ENCODE data around the gene TBC1D2.

Gene TBC1D2

GRCh38 chr9:98150164-98150563 is 105.3 kb downstream of the TBC1D2 start:
- Histone ChIP-seq H3K4me1 (ENCODE audit: control insufficient read depth in 1 of 2, insufficient read depth in 1 of 2, low read depth in 1 of 2, low read length in 1 of 2) (peaks cover 10 to 13% of the 10 kb centered on the region in 2 experiments), H3K9me3 (no peaks in the 10 kb centered on the region), H3K27ac (no peak overlapping the region), H3K36me3 (peaks cover 21% of the 10 kb centered on the region), H3K27me3 (no peaks in the 10 kb centered on the region), H3K4me3 (ENCODE audit: low read depth in 1 of 2, low read length in 1 of 2) (no peak overlapping the region)
- no peak for TF ChIP-seq CTCF (IDR thresholded peaks at IDR 0.05)

- H3K27ac ChIP-seq, result peak overlapping the region; percentile 13
- TF ChIP-seq CTCF (IDR thresholded peaks at IDR 0.05), result no peak
- H3K9me3 ChIP-seq, result no peaks in the 10 kb centered on the region
- no peak overlapping the region for H3K4me3 ChIP-seq (ENCODE audit: low read depth in 1 of 2, low read length in 1 of 2)
- H3K27me3 ChIP-seq, result no peaks in the 10 kb centered on the region
- H3K36me3 ChIP-seq, result peaks cover 19% of the 10 kb centered on the region
- peaks cover 10 to 13% of the 10 kb centered on the region in 2 experiments for H3K4me1 ChIP-seq (ENCODE audit: control insufficient read depth in 1 of 2, insufficient read depth in 1 of 2, low read depth in 1 of 2, low read length in 1 of 2)
These were observed 106.0 kb downstream of the TBC1D2 start for GRCh38 chr9:98149422-98149821.

All from neutrophil (primary cell).